Measurements from ENCODE around the gene NLGN1.

- TF ChIP-seq POLR2AphosphoS5 (IDR thresholded peaks at IDR 0.05; ENCODE audit: low read depth, low read length) (no peak), POLR2A (IDR thresholded peaks at IDR 0.05; ENCODE audit: low read depth, low read length) (no peak), TAF1 (IDR thresholded peaks at IDR 0.05; ENCODE audit: borderline replicate concordance, low read depth, low read length) (no peak)
These were observed 373.4 kb downstream of the NLGN1 start for GRCh38 chr3:173770796-173771573.

All from GM12892 (cell line).